Measurements from ENCODE around the gene METTL27. TPM values are rescaled to one million over a fixed set of nuclear protein-coding genes. Genes with fewer than 3 reads are reported as not detected.
A peak's percentile ranks its signal among the peaks of the same experiment; 100 is the strongest.

The METTL27 gene
- total and polyA plus RNA-seq, 9 of the 15 experiments (the other 6 are each of a cell fraction or from before 2014, with no cell fraction given) = 0.08 to 0.82 (median 0.33) TPM; not detected in 4

GRCh38 chr7:73829505-73829904 lies 12.8 kb downstream of the METTL27 start:
- Histone ChIP-seq H3K4me2 (ENCODE audit: insufficient read depth, low read length) (no peak overlapping the region), H3K4me3 (no peak overlapping the region), H3K9ac (ENCODE audit: insufficient read depth in 1 of 2, low read depth in 2 of 2, low read length in 2 of 2) (peak overlapping the region in 1 of 2 experiments; percentile 59; a peak in 2 of 4 replicates), H3K27ac (ENCODE audit: extremely low read depth, low read depth, low read length) (no peak overlapping the region), H3K9me3 (replicated peaks; ENCODE audit: control insufficient read depth, insufficient read depth, low read depth, low read length) (no peaks in the 10 kb centered on the region), H3K79me2 (ENCODE audit: control insufficient read depth, insufficient read depth, low read length) (no peaks in the 10 kb centered on the region), H3K4me1 (replicated peaks in 1 of 2; ENCODE audit: control insufficient read depth in 2 of 2, insufficient read depth in 2 of 2, low read length in 2 of 2) (peaks cover 23 to 48% of the 10 kb centered on the region in 2 experiments), H3K9me1 (ENCODE audit: control insufficient read depth, insufficient read depth, low read length) (no peaks in the 10 kb centered on the region), H2AFZ (ENCODE audit: low read depth, low read length) (no peak overlapping the region), H4K20me1 (replicated peaks; ENCODE audit: control insufficient read depth, insufficient read depth, low read length) (no peaks in the 10 kb centered on the region), H3K27me3 (ENCODE audit: control insufficient read depth in 2 of 2, insufficient read depth in 2 of 2, low read length in 2 of 2) (no peaks in the 10 kb centered on the region), H3K36me3 (ENCODE audit: control insufficient read depth, insufficient read depth, low read length) (no peaks in the 10 kb centered on the region)
- no TSS peak for BruUV-seq (replicated peaks)
- in situ Hi-C loops (cut with MboI) (no loop called here), intact Hi-C loops (cut with micrococcal nuclease) (no loop called here)
- DNase-seq (ENCODE audit: extremely low read depth in 1 of 4, low spot score in 3 of 4) (no peak), ATAC-seq (no peak), FAIRE-seq (no peak)
- 15% methylated on average over 7 of the region's 7 CpGs for WGBS (ENCODE audit: insufficient coverage, low coverage, missing lambda C conversion rate)
- ChIA-PET POLR2A (interaction anchor here (0.7 to 1.2 kb wide), 4 partner anchors 11 to 33 kb away, joined by 3 to 5 read pairs (median 4); no protein-coding TSS in a partner anchor), CTCF (ENCODE audit: low intra/inter-chr PET ratio) (no interaction called here)
- TF ChIP-seq CEBPB (tag; IDR thresholded peaks at IDR 0.05) (no peak), SUPT5H (IDR thresholded peaks at IDR 0.05) (no peak), NCOA4 (IDR thresholded peaks at IDR 0.05; ENCODE audit: partially characterized antibody) (no peak), FOXJ3 (CRISPR knock-in tag; IDR thresholded peaks at IDR 0.05) (no peak), ZNF764 (CRISPR knock-in tag; IDR thresholded peaks at IDR 0.05; ENCODE audit: low read depth) (no peak), ELK3 (CRISPR knock-in tag; IDR thresholded peaks at IDR 0.05) (no peak), MEF2D (tag; conservative IDR thresholded peaks at IDR 0.05; ENCODE audit: low read depth) (no peak), ZNF197 (CRISPR knock-in tag; IDR thresholded peaks at IDR 0.05; ENCODE audit: low read depth) (no peak), ZNF699 (CRISPR knock-in tag; IDR thresholded peaks at IDR 0.05; ENCODE audit: insufficient replicate concordance) (no peak), HDAC2 (IDR thresholded peaks at IDR 0.05) (no peak), RBM22 (IDR thresholded peaks at IDR 0.05; ENCODE audit: low read depth, low read length, poor library complexity, severe bottlenecking) (no peak), SPI1 (IDR thresholded peaks at IDR 0.05; ENCODE audit: borderline replicate concordance, low read depth, low read length) (no peak)
- TF ChIP-seq, protein P1, sequence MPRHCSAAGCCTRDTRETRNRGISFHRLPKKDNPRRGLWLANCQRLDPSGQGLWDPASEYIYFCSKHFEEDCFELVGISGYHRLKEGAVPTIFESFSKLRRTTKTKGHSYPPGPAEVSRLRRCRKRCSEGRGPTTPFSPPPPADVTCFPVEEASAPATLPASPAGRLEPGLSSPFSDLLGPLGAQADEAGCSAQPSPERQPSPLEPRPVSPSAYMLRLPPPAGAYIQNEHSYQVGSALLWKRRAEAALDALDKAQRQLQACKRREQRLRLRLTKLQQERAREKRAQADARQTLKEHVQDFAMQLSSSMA (CRISPR knock-in tag; IDR thresholded peaks at IDR 0.05) = no peak
- TF ChIP-seq, protein P2, sequence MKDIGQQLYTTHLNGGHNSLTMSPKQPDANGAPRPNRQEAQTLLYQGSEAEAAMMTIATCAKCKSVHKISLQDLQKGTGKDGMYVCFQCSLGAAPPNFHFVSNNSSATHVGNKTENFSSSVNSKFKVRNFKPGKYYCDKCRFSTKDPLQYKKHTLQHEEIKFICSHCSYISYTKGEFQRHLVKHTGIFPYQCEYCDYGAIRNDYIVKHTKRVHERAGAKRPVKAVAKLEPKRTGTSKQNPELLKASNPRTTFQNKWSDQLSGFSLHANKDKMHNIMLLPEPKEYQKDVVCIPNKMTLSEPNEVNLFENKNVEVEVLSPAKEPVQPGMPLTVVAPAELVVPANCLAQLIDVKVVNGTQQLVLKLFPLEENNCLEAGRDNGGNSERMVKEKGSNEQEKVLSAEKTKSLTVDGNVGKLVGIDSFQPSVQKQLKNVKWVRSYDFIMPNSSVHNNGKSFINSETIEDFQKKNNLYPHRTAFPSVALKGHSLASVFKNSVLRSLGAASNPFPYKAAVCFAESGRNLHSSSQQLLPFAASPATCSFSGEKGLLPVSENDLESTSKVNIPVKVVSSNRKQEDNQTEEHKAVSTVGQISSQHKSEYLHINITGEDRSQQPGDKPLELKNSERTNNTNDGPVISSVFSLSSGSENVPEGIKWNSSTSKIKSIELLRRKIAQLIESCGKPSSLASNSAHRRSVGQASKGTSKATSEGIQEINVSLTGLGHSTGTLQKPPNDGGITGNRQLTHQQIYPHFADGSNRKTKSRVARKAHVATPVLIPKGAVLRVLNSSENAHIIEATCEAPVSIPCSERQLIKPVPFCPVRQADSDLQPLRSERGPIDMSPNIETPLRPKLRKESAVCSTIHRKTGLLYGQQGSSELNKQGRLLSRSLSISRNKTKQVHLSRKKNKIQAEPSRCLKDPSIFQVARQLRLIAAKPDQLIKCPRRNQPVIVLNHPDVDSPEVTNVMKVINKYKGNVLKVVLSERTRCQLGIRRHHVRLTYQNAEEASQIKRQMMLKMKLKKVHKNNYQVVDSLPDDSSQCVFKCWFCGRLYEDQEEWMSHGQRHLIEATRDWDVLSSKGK (CRISPR knock-in tag; IDR thresholded peaks at IDR 0.05) = no peak
- TF ChIP-seq, protein P3, sequence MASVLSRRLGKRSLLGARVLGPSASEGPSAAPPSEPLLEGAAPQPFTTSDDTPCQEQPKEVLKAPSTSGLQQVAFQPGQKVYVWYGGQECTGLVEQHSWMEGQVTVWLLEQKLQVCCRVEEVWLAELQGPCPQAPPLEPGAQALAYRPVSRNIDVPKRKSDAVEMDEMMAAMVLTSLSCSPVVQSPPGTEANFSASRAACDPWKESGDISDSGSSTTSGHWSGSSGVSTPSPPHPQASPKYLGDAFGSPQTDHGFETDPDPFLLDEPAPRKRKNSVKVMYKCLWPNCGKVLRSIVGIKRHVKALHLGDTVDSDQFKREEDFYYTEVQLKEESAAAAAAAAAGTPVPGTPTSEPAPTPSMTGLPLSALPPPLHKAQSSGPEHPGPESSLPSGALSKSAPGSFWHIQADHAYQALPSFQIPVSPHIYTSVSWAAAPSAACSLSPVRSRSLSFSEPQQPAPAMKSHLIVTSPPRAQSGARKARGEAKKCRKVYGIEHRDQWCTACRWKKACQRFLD (CRISPR knock-in tag; IDR thresholded peaks at IDR 0.05) = no peak
- TF ChIP-seq, protein P4, sequence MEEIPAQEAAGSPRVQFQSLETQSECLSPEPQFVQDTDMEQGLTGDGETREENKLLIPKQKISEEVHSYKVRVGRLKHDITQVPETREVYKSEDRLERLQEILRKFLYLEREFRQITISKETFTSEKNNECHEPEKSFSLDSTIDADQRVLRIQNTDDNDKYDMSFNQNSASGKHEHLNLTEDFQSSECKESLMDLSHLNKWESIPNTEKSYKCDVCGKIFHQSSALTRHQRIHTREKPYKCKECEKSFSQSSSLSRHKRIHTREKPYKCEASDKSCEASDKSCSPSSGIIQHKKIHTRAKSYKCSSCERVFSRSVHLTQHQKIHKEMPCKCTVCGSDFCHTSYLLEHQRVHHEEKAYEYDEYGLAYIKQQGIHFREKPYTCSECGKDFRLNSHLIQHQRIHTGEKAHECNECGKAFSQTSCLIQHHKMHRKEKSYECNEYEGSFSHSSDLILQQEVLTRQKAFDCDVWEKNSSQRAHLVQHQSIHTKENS (CRISPR knock-in tag; IDR thresholded peaks at IDR 0.05) = no peak
